Measurements from ENCODE around the gene BTBD9.

BTBD9 gene

DNA sequence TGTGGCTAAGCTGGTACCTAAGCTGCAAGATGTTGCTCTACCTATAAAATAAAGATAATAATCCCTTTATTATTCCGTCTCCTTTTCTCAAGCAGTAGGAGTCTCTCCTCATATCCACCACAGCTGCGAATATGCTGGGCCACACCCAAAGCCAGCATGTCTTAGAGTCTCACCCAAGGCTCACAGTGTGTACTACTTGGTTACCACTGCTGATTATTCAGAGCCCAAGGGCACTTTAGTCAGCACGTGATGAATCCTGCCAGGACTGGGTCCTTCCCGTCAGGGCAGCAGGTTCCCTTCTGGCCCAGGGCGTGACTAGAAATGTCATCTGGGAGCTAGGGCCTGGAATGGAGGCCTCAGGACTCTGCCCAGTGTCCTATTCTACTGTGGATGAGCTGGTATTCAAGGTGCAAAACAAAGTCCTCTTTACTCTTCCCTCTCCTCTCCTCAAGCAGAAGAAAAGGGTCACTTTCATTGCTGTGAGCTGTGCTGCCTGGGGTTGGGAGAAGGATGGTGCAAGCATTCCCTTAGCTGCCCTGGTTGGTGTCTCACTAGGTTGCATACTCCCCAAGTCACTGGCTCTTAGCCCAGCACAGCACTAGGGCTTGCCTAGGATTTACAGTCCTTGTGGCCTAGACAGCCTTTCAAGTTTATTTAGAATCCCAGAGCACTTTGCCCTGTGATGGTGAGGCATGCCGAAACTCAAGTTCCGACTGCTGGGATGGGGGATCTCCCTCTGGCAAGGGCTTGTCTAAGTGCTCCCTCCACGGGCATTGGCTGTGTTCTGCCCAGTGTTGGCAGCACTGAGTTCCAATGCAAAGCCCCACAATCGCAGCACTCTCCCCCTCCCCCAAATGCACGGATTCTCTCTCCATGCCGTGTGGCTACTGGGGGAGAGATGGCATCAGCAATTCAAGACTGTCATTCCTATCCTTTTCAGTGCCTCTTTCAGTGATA is 320.2 kb downstream of the BTBD9 start:
- no peaks in the 10 kb centered on the region for H3K9me3 ChIP-seq (ENCODE audit: control insufficient read depth, insufficient read depth, low read length)
- no peaks in the 10 kb centered on the region for H3K36me3 ChIP-seq (ENCODE audit: control insufficient read depth, low read length)
- no peaks in the 10 kb centered on the region for H3K79me2 ChIP-seq (ENCODE audit: control insufficient read depth, low read length)
- H3K4me1 ChIP-seq (ENCODE audit: control insufficient read depth, low read length), result peaks cover 17% of the 10 kb centered on the region
- no peaks in the 10 kb centered on the region for H3F3A ChIP-seq (ENCODE audit: control insufficient read depth, insufficient read depth)
- no peaks in the 10 kb centered on the region for H3K9me2 ChIP-seq (replicated peaks; ENCODE audit: control insufficient read depth, low read length)
- no peaks in the 10 kb centered on the region for H4K20me1 ChIP-seq (ENCODE audit: control insufficient read depth, insufficient read depth, low read depth, low read length)
- peaks cover 10% of the 10 kb centered on the region for H3K27me3 ChIP-seq (ENCODE audit: control insufficient read depth, low read length)
- H3K27ac ChIP-seq (ENCODE audit: low read depth, low read length), result no peak overlapping the region
- no peak overlapping the region for H3K4me3 ChIP-seq (ENCODE audit: low read length)
- H3K4me2 ChIP-seq (ENCODE audit: low read length), result no peak overlapping the region
- no peak for TF ChIP-seq EZH2phosphoT487 (IDR thresholded peaks at IDR 0.05; ENCODE audit: borderline replicate concordance, low read length)
- TF ChIP-seq, protein P1, sequence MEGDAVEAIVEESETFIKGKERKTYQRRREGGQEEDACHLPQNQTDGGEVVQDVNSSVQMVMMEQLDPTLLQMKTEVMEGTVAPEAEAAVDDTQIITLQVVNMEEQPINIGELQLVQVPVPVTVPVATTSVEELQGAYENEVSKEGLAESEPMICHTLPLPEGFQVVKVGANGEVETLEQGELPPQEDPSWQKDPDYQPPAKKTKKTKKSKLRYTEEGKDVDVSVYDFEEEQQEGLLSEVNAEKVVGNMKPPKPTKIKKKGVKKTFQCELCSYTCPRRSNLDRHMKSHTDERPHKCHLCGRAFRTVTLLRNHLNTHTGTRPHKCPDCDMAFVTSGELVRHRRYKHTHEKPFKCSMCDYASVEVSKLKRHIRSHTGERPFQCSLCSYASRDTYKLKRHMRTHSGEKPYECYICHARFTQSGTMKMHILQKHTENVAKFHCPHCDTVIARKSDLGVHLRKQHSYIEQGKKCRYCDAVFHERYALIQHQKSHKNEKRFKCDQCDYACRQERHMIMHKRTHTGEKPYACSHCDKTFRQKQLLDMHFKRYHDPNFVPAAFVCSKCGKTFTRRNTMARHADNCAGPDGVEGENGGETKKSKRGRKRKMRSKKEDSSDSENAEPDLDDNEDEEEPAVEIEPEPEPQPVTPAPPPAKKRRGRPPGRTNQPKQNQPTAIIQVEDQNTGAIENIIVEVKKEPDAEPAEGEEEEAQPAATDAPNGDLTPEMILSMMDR (IDR thresholded peaks at IDR 0.05; ENCODE audit: low read depth, low read length, poor library complexity, severe bottlenecking), result no peak

DNA sequence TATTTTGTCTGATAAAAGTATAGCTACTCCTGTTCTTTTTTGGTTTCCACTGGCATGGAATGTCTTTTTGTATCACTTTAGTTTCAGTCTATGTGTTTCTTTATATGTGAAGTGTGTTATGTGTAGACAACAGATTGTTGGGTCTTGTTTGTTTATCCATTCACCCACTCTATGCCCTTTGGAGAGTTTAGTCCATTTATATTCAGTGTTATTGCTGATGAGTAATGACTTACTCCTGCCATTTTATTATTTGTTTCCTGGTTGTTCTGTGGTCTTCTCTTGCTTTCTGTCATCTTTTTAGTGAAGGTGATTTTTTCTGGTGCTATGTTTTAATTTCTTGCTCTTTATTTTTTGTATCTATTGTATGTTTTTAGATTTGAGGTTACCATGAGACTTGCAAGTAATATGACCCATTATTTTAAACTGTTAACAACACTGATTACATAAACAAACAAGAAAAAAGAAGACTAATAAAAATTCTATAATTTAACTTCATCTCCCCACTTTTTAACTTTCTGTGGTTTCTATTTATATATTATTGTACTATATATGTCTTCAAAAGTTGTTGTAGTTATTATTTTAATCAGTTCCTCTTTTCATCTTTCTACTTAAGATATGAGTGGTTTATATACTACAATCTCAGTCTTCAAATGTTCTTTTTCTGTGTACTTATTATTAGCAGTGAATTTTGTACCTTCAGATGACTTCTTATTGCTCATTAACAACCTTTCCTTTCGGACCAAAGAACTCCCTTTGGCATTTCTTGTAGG is 323.4 kb downstream of the BTBD9 start:
- no peaks in the 10 kb centered on the region for H3K9me3 ChIP-seq (ENCODE audit: control insufficient read depth, insufficient read depth, low read length)
- no peak overlapping the region for H3K4me3 ChIP-seq (ENCODE audit: low read length)
- H4K20me1 ChIP-seq (ENCODE audit: control insufficient read depth, insufficient read depth, low read depth, low read length), result no peaks in the 10 kb centered on the region
- H3K4me1 ChIP-seq (ENCODE audit: control insufficient read depth, low read length), result peaks cover 17% of the 10 kb centered on the region
- H3F3A ChIP-seq (ENCODE audit: control insufficient read depth, insufficient read depth), result no peaks in the 10 kb centered on the region
- no peaks in the 10 kb centered on the region for H3K79me2 ChIP-seq (ENCODE audit: control insufficient read depth, low read length)
- H3K4me2 ChIP-seq (ENCODE audit: low read length), result peak overlapping the region; percentile 45
- TF ChIP-seq, protein P1 (IDR thresholded peaks at IDR 0.05; ENCODE audit: low read depth, low read length, poor library complexity, severe bottlenecking), result no peak
- no peak for TF ChIP-seq EZH2phosphoT487 (IDR thresholded peaks at IDR 0.05; ENCODE audit: borderline replicate concordance, low read length)
- peaks cover 9% of the 10 kb centered on the region for H3K27me3 ChIP-seq (ENCODE audit: control insufficient read depth, low read length)
- H3K27ac ChIP-seq (ENCODE audit: low read depth, low read length), result no peak overlapping the region
- no peaks in the 10 kb centered on the region for H3K36me3 ChIP-seq (ENCODE audit: control insufficient read depth, low read length)
- H3K9me2 ChIP-seq (replicated peaks; ENCODE audit: control insufficient read depth, low read length), result no peaks in the 10 kb centered on the region

- H4K20me1 ChIP-seq (ENCODE audit: control insufficient read depth, insufficient read depth, low read depth, low read length), result no peaks in the 10 kb centered on the region
- H3K4me2 ChIP-seq (ENCODE audit: low read length), result no peak overlapping the region
- no peak overlapping the region for H3K27ac ChIP-seq (ENCODE audit: low read depth, low read length)
- H3K36me3 ChIP-seq (ENCODE audit: control insufficient read depth, low read length), result no peaks in the 10 kb centered on the region
- H3K4me1 ChIP-seq (ENCODE audit: control insufficient read depth, low read length), result peaks cover 26% of the 10 kb centered on the region
- H3K4me3 ChIP-seq (ENCODE audit: low read length), result no peak overlapping the region
- no peaks in the 10 kb centered on the region for H3F3A ChIP-seq (ENCODE audit: control insufficient read depth, insufficient read depth)
- TF ChIP-seq EZH2phosphoT487 (IDR thresholded peaks at IDR 0.05; ENCODE audit: borderline replicate concordance, low read length), result no peak
- TF ChIP-seq, protein P1 (IDR thresholded peaks at IDR 0.05; ENCODE audit: low read depth, low read length, poor library complexity, severe bottlenecking), result no peak
- no peaks in the 10 kb centered on the region for H3K79me2 ChIP-seq (ENCODE audit: control insufficient read depth, low read length)
- H3K9me2 ChIP-seq (replicated peaks; ENCODE audit: control insufficient read depth, low read length), result no peaks in the 10 kb centered on the region
- no peaks in the 10 kb centered on the region for H3K27me3 ChIP-seq (ENCODE audit: control insufficient read depth, low read length)
- H3K9me3 ChIP-seq (ENCODE audit: control insufficient read depth, insufficient read depth, low read length), result no peaks in the 10 kb centered on the region
Observed at GRCh38 chr6:38311201-38311600, 328.5 kb downstream of the BTBD9 start.

All from DOHH2 (cell line).